HG03432 (cell line): ENCODE data around the gene NPY2R.

Source experiments
- ATAC-seq: cut with Tn5 transposase; IDR thresholded peaks from one replicate; pipeline ENCODE4 v1.9.1; 2021; ENCODE audit warnings: mild to moderate bottlenecking, moderate library complexity; ENCODE audit not compliant: unreplicated experiment

Gene NPY2R, protein sequence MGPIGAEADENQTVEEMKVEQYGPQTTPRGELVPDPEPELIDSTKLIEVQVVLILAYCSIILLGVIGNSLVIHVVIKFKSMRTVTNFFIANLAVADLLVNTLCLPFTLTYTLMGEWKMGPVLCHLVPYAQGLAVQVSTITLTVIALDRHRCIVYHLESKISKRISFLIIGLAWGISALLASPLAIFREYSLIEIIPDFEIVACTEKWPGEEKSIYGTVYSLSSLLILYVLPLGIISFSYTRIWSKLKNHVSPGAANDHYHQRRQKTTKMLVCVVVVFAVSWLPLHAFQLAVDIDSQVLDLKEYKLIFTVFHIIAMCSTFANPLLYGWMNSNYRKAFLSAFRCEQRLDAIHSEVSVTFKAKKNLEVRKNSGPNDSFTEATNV

DNA sequence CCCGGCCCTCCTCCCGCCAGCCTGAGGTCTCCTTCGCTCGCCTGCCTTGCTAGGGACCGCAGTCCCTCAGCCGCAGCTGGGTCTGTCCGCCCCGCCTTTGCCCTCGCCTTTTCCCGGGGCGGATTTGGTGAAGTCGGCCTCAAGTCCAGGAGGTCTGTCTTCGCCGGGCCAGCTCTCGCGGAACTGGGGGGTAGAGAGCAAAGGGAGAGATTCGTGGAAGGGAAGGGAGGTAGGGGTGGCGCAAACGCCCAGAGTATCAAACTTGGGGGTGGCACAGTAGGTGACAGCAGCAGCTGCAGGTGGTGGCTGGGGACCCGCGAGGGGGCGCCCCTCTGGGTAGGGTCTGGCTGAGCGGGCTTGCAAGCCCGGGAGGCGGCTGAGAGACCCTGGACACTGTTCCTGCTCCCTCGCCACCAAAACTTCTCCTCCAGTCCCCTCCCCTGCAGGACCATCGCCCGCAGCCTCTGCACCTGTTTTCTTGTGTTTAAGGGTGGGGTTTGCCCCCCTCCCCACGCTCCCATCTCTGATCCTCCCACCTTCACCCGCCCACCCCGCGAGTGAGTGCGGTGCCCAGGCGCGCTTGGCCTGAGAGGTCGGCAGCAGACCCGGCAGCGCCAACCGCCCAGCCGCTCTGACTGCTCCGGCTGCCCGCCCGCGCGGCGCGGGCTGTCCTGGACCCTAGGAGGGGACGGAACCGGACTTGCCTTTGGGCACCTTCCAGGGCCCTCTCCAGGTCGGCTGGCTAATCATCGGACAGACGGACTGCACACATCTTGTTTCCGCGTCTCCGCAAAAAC is at the start of gene NPY2R:
NPY2R (plus strand) TSS at position 379 of the 797 bp plus-strand sequence. CDS start 5,304 bp downstream, outside the sequence.
- ATAC-seq: no peak

DNA sequence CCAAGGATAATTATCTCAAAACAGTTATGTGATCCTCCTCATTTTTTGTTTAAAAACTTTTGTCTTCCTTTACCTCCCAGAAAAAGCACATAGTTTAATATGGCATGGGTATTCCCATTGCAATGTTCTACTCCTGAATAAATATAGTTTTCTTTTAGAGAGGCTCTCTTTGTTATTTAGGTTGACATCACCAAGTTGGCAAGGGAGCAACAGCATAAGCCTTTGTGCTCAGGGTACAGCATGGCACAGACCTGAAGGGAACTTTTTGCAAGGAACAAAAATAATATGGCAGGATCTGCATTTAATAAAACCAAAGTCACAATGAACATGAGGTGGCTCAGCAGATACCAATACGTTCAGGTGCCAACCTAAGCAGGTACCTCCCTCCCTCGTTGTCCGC is 47.1 kb upstream of the NPY2R start:
- no peak for ATAC-seq

DNA sequence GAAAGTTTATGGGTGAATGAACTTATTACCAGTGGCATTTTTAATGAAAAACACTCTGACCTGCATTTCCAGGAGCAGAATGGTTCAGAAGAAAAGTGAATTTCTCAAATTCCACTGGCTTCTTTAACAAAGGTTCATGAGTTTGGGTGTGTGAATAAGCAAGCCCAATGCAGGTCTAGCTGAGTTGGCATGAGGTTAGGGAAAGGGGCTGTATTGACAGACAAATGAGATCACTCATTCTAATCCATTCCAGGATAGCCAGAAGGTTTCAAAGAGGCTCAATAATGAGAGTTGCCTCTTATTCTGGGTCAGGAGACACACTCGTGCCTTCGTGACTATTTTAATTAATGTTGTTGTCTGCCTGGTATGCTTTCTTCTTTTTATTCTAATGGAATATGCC is 43.7 kb upstream of the NPY2R start:
- ATAC-seq: no peak

DNA sequence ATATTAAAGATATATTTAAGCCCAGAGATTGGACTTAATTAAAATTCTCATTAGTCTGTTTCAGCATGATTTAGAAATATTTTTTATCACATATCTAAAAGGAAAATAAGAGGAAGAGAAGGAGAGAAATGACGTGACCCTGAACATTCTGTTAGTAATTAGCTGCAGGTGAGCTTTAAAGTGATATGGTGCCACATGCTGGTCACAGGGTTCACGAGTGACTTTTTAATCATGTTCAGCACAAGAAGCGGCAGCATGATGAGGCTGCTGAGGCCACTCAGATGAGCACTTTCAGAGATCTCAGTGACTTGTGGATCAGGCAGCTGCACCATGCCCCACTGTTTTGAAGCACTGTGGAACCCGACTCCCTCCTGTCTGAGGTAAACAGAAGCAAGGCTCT is 37.9 kb upstream of the NPY2R start:
- no peak for ATAC-seq

DNA sequence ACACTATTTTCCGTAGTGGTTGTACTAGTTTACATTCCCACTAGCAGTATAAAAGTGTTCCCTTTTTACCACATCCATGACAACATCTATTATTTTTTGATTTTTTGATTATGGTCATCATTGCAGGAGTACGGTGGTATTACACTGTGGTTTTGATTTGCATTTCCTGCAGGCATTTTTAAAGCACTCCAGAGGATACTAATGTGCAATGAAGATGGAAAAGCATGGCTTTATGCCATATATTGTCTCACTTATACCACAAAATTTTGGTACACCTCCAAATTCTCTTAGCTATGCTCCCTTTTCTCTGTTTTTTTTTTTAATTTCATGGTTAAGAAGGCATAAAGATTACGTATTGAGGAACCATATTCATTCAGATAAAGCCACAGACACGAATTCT is 35.1 kb upstream of the NPY2R start:
- no peak for ATAC-seq

DNA sequence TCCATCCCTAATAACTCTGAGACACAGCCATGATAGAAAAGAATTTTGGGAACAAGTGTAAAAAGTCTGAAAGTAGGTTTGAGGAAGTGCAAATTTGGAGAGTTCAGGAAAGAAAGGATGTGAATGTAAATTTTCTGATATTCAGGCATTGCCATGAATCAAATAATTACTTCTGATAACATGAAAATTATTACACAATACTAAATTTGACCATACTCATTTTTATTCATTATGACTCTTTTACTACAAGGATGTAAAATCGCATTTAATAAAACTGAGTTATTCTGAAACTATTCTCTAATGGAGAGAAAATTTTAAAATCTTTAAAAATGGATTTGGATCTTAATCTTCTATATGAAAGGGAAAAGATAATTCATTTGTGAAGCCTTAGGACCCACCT is 33.8 kb upstream of the NPY2R start:
- no peak for ATAC-seq

DNA sequence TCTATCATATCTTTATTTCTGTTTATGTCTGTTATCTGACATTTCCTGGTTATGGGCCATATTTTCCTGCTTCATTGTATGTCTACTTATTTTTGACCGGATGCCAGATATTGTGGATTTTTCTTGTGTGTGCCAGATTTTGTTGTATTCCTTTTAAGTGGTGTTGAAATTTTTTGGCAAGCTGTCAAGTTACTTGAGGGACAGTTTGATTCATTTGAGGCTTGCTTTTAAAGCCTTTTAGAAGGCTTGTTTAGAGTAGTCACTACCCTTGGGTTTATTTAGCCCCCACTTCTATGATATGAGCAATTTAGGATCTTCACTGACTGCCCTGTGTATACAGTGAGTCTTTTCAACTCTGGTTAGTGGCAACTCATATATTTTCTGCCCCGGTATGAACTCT is 29.2 kb upstream of the NPY2R start:
- no peak for ATAC-seq

DNA sequence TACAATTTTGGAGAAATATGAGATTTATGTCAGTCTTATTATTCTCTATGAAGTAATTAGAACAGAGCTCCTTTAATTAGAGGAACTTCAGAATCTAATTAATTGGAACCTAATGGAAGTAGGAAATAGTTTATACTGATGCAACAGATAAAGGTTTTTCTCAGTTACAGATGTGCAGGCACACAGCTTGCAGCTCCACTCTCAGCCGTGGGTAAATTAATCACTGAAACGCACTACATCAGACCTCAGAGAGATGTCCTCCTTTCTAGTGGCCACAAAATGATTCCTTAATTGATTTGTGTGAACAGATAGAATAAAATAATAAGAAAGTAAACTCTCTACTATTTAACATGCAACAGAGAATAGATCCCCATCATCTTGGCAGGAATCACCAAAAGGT is 21.5 kb upstream of the NPY2R start:
- no peak for ATAC-seq

DNA sequence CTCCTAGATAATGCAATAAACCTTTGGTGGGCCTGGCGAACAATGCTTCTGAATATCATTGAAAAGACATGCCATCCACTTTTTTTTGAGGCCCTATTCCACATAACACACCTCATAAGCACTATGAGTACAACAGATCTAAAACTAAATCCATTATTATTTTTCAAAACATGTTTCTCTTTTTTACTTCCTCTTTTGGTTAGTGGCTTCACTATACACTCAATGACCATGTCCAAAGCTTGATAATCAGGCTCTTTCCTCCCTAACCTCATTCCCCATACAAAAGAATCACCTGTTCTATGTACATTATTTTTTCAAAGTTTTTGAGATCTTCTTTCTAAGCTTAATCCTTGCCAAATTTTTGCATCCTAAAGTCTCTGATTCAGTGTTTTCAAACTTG is 20.4 kb upstream of the NPY2R start:
- no peak for ATAC-seq

DNA sequence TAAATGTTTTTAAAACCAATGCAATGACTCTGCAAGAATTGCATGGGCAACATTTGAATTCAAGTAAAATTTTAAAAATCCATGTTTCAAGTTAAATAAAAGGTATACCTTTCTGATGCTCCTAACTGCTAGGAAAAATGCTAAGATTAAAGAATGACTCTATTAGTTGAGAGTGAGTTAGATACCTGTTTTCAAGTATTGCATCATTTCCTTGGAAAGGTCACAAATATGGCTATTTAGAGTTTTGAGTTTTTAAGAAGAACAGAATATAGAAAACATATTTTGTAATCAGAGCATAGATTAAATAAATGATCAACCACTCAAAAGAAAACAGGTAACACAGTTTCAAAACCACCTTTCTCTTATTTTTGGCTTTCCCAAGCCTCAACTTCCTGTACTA is 18.3 kb upstream of the NPY2R start:
- ATAC-seq: no peak

DNA sequence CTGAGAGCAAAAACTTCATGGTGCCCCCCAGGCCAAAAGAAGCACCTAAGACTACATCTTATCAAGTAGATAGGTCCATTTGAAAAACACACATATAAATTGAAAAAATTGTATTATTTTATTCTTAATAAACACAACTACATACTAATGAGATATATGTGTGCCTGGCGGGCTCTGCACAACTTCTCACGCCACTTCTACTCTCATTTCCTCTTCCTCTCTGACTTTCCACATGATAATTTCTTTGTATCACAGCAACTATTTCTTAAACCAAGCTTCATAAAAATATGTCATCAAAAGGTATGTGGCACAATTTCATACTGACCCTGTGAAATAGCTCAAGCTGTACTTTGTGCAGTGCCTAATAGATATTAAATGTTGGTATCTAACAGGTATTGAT is 10.7 kb upstream of the NPY2R start:
- no peak for ATAC-seq

DNA sequence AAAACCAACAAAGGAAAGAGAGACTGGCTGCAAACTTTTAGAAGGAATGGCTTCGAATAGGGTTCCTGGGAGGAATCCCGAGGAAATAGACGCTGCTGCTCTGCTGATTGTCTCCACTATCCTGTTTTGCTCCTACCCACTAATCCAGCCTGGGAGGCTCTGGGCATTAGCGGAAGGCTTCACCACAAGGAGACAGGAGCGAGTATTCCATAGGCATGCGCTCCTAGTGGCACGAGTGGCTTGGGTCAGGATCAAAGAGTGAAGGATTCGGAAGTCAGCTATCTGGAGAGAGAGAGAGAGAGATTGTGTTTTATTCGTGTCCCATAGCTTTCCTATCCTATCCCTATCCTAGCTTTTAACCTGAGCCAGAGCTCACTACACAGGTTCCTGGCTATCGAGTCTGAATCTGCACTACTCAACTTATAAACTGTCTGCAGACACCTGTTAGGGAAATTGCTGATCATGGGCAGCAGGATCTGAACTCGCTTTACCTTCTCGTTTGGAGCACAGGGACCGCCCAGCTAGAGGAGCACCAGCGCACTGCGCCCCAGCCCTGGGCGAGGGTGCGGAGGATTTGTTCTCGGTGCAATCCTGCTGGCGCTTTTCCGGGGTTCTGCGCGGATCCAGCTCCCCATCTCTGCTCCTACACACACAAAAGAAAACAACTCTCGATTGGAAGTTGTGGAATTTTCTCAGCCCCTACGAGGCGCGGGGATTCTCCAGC is 740 bp upstream of the NPY2R start:
- no peak for ATAC-seq

DNA sequence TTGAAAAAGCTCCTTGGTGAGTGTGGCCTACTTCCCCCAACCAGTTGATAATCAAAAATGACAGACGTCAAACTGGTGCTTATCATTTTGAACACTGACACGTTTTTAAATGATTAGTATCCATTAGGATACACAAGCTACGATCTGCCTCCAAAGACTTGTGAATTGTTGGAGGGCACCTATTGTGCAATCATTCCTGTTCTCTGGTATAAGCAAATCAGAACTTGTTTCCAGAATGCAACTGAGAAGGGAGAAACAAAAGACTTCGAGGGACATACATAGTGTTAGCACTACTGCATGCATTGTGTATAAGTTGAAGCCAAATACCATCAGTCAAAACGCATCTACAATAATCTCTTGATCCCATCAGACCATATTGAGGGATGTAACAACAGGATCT is 11.6 kb downstream of the NPY2R start:
- no peak for ATAC-seq

DNA sequence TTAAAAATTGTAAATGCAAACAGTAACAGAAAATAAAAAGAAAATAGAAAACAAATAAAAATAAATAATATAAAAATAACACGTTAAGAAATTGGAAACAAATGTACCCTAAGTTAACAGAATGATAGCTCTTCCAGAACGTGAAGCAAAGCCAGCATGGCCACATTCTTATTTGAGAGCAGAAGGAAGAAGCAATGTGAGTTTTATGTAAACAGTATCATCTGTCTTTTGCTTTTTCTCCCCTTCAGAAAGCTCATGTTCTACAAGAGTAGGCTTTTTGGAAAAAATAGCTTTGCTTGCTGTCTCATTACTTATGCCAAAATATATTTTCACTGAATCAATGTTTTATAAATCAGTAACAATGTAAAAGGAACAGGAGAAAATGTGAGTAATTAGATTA is 18.7 kb downstream of the NPY2R start:
- no peak for ATAC-seq

DNA sequence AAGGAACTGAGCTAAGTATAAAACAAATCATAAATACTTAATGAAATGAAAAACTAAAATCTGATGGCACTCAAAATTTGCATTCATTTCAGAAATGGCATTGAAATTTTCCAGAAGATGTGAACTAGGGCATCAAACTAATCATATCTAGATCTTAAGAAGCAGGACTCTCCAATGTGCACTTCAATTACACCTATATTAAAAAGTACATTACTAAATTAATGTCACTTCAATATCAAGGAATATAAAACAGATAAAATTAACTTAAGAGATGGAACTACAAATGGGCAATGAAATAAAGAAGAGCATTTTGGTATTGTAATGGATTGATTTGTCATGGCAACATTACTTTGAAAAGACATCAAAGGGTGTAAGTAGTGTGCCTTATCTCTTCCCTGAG is 20.3 kb downstream of the NPY2R start:
- ATAC-seq: no peak

DNA sequence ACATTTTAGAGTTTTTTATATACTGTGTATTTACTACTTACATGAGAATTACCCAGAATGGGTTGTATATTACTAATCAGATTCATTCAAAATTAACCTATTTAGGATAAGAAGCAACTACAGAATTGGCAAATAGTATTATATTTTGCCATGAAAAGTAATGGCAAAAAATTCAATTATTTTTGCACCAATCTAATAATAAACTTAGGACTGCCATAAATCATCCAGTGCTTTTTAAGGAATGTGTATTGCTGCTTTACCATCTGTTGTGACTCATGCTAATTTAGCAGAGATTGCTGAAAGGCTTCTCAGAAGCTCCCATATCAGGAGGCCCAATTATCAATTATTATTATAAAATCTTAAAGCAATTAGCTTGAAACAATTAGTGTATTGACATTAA is 24.0 kb downstream of the NPY2R start:
- no peak for ATAC-seq

DNA sequence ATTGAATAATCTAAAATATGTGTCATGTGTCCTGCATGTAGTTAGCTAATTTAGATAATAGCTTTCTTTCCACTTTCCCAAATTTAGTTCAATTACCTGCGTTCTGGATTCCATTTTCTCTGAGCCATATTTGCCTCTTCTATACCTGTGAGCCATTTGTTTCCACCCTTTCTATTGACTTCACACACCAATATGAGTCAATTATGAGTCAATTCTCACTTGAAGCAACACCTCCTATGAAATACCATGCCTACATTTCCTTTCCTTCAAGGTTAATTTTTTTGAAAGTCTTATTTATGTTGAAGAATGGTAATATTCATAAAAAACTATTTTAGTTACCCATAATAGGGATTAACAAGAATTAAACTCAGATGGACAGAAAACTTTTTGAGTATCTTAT is 25.8 kb downstream of the NPY2R start:
- ATAC-seq: no peak

DNA sequence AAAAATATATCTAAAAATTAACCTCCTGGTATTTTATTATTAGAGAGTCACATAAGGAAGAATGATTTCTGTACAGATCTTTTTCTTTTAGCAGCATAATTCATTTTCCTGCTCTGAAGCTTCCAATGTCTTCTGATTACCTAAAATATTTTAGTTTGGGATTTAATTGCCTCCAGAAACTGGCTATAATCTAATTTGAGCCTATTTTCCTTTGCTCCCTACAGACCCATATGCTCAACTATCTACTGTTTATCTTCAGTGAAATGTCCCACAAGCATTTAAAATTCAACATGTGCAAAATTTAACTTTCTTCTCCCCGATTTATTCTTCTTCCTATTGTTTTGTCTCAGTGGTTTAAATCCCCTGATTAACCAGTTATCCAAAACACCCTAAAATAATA is 29.1 kb downstream of the NPY2R start:
- ATAC-seq: no peak

DNA sequence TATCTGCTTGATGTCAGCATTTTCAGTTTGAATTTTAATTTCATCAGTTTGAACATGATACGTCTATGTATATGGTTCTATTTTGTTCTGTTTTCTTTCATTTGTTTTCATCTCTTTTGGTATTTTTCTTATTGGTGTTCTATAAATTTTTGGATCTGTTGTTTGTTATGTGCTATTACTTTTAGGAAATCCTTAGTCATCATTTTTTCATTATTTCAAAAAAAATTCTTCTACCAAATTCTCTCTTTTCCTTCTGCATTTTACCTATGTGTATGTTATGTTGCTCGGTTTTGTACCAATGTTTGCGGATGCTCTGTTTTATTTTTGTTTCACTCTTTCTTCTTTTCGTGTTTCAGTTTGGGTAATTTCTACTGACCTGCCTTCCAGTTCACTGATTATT is 32.8 kb downstream of the NPY2R start:
- no peak for ATAC-seq

DNA sequence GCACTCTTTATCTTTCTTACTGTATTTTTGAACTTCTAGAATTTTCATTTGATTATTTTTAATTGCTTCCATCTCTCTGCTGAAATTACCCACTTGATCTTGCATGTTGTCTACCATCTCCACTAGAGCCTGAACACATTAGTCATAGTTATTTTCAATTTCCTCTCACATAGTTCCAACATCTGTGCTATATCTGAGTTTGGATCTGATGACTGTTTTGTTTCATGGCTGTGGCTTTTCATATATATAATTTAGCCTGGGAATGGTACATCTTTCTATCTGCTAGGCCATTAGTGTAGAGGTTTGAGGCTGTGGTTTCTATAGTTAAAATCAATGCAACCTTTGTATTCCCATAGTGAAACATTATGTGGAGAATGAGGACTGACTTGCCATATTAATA is 33.2 kb downstream of the NPY2R start:
- ATAC-seq: no peak

DNA sequence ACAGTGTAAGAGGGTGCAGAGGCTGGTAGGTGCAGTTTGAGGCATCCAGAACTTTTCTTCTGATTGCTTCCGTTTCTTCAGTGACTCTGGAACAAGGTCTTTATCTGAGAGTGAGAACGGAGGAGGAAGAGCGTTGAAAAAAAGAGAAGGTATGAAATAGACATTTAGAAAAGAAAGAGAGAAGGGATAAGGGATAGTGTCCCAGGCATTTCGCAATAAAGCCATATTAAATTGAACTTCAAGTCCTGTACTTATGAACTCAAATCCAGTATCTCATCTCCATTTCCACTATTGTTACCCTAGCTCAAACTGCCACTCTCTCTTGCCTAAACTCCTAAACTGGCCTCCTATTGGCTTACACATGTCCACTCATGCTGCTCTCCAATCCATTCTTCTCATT is 36.7 kb downstream of the NPY2R start:
- ATAC-seq: no peak
